Mucosa of gallbladder (tissue), 1 donor: ENCODE measurements around the gene CLPSL1. TPM values are rescaled to one million over a fixed set of nuclear protein-coding genes. Genes with fewer than 3 reads are reported as not detected.
"Not testable (repeated sequence)": the region's sequence is repeated elsewhere in the genome, so short reads cannot be mapped to it uniquely, and the experiment has no call there.

Experiments used
- DNase-seq: peaks from one replicate; pipeline ENCODE4 v3.0.0-alpha.2; 2020; ENCODE audit warnings: low spot score
- total RNA-seq: library from RNA; stranded (reverse); gene quantifications from one replicate; pipeline ENCODE4 v1.2.1, GENCODE V29; 2021
- donor health status: DM: no; HTN: no; CAD: no.

The CLPSL1 gene
- total RNA-seq = 0.49 TPM

- DNase-seq = no peak
Observed at GRCh38 chr6:35780719-35781118, at the start of gene CLPSL1. Gene CLPSL1, plus strand, starts transcription at chr6:35781019. Its CDS starts 92 bp downstream, at chr6:35781111.

- peak; percentile 95 for DNase-seq
Observed at GRCh38 chr6:35731414-35731735, 49.4 kb upstream of the CLPSL1 start.

- peak; percentile 96 for DNase-seq
Observed at GRCh38 chr6:35731736-35732532, 48.9 kb upstream of the CLPSL1 start.

GRCh38 chr6:35733633-35734032 lies 47.2 kb upstream of the CLPSL1 start:
- DNase-seq = no peak

- not testable (repeated sequence) for DNase-seq
Observed at GRCh38 chr6:35734319-35734718, 46.5 kb upstream of the CLPSL1 start.

- no peak for DNase-seq
Observed at GRCh38 chr6:35735452-35735851, 45.4 kb upstream of the CLPSL1 start.

GRCh38 chr6:35736253-35736894 lies 44.4 kb upstream of the CLPSL1 start:
- peak; percentile 77 for DNase-seq

- no peak for DNase-seq
Observed at GRCh38 chr6:35736982-35737412, 43.8 kb upstream of the CLPSL1 start, which contains the start of gene ARMC12. Gene ARMC12, plus strand, starts transcription at chr6:35737032. Its CDS starts 77 bp downstream, at chr6:35737109.

GRCh38 chr6:35737413-35738211 lies 43.2 kb upstream of the CLPSL1 start:
- DNase-seq = no peak

GRCh38 chr6:35739645-35740524 lies 40.9 kb upstream of the CLPSL1 start:
- DNase-seq = no peak

GRCh38 chr6:35742842-35743241 lies 38.0 kb upstream of the CLPSL1 start:
- no peak for DNase-seq

GRCh38 chr6:35745509-35745908 lies 35.3 kb upstream of the CLPSL1 start:
- DNase-seq = no peak

- DNase-seq = no peak
Observed at GRCh38 chr6:35746516-35746915, 34.3 kb upstream of the CLPSL1 start.

- no peak for DNase-seq
Observed at GRCh38 chr6:35747877-35748276, 32.9 kb upstream of the CLPSL1 start.

GRCh38 chr6:35750557-35750956 lies 30.3 kb upstream of the CLPSL1 start:
- DNase-seq = no peak

GRCh38 chr6:35751594-35751993 lies 29.2 kb upstream of the CLPSL1 start:
- no peak for DNase-seq

- no peak for DNase-seq
Observed at GRCh38 chr6:35752330-35752729, 28.5 kb upstream of the CLPSL1 start.

- DNase-seq = no peak
Observed at GRCh38 chr6:35754452-35755277, 26.2 kb upstream of the CLPSL1 start.

GRCh38 chr6:35755278-35755924 lies 25.4 kb upstream of the CLPSL1 start:
- DNase-seq = no peak
